ENCODE measurements around the gene POLE4.

Gene POLE4

DNA sequence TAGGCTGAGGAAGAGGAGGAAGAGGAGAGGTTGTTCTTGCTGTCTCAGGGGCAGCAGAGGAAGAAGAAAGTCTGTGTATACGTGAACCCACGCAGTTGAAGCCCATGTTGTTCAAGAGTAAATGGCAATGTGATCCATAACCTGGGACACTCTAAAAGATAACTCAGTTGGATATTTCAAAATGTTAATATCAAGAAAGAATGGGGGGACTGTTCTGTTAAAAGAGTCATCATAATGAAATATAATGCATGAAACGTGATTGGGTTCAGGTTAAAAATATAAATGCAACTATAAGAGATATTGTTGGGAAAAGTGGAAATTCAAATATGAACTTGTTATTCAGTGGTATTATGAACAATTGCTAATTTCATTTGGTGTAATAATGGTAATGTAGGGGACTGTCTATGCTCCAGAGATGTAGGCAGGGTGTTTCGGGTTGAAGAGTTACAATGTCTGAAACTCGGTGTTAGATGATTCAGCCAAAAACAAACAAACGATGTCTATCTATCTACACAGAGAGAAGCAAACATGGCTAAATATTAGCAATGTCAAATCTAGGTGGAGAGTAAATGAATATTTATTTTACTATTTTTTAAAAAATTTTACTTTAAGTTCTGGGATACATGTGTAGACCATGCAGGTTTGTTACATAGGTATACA, 21.1 kb upstream of the POLE4 start:
- Histone ChIP-seq H3K36me3 (ENCODE audit: insufficient read depth) (no peaks in the 10 kb centered on the region), H2AFZ (ENCODE audit: low read depth) (no peak overlapping the region), H4K20me1 (ENCODE audit: insufficient read depth) (no peaks in the 10 kb centered on the region), H3K27ac (no peak overlapping the region), H3K79me2 (ENCODE audit: insufficient read depth, low read depth) (no peaks in the 10 kb centered on the region), H3K4me3 (IDR thresholded peaks at IDR 0.05; ENCODE audit: insufficient read depth, low read depth, low read length) (no peak overlapping the region), H3K4me1 (ENCODE audit: low read depth, poor library complexity, severe bottlenecking) (peaks cover under 1% of the 10 kb centered on the region), H3K9ac (no peak overlapping the region), H3K4me2 (no peak overlapping the region), H3K27me3 (ENCODE audit: insufficient read depth, low read depth) (no peaks in the 10 kb centered on the region)
- TF ChIP-seq, protein P1, sequence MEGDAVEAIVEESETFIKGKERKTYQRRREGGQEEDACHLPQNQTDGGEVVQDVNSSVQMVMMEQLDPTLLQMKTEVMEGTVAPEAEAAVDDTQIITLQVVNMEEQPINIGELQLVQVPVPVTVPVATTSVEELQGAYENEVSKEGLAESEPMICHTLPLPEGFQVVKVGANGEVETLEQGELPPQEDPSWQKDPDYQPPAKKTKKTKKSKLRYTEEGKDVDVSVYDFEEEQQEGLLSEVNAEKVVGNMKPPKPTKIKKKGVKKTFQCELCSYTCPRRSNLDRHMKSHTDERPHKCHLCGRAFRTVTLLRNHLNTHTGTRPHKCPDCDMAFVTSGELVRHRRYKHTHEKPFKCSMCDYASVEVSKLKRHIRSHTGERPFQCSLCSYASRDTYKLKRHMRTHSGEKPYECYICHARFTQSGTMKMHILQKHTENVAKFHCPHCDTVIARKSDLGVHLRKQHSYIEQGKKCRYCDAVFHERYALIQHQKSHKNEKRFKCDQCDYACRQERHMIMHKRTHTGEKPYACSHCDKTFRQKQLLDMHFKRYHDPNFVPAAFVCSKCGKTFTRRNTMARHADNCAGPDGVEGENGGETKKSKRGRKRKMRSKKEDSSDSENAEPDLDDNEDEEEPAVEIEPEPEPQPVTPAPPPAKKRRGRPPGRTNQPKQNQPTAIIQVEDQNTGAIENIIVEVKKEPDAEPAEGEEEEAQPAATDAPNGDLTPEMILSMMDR (conservative IDR thresholded peaks at IDR 0.05; ENCODE audit: low read depth, low read length), result no peak

DNA sequence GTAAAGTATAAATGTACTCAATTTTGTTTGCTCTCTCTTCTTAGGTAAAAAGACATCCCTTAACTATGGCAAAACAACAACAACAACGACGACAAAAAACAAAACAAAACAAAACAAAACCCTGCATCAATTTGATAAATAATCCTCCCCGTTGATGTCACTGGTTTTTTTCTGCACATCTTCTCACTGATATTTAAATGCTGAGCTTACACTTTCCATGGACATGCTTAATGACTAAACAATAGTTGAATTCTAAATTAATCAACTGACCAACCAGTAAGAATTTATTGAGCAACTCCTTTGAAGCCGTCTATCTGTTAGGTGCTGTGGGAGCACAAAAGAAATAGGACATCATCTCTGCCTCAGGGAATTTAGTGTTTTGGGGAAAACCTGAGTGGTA, 20.2 kb upstream of the POLE4 start:
- TF ChIP-seq, protein P1 (conservative IDR thresholded peaks at IDR 0.05; ENCODE audit: low read depth, low read length), result no peak

DNA sequence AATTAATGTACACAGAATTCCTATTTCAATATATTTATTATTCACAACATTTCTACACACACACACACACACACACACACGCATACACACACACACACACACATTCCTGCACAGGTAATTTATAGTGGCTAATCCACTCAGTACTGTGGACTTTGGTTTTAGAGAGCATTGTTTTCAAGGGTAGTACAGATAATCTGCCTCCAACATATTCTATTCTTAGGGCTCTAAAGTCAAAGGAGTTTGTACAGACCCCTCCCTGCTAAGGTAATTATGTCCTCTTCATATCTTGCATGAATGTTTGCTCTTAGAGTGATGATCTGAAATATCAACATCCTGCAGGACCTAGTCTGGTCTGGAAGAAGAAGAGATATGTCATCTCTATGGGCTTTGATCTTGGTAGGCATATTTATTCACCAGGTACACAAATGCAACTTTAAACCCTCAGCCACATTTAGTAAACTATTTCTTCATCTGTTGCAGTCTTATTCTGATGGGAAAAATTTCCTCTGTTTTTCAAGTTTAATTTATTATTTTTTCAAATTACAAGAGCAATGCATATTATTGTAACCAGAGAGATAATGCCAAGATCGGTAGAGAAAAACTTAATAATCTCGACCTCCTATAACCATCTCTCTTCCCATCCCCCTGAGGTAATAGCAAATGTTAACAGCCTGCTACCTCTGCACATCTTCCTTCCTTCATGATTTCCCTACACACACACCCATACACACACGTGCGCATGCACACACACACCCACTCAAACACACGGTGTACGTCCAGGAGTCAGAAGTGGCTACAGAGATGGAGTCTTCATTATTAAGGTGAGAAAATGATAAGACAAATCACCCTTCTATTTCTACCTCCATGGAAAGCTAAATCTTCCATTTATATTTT, 18.3 kb upstream of the POLE4 start:
- Histone ChIP-seq H3K9ac (no peak overlapping the region), H3K4me1 (ENCODE audit: low read depth, poor library complexity, severe bottlenecking) (peaks cover 5% of the 10 kb centered on the region), H3K27ac (no peak overlapping the region), H3K4me3 (IDR thresholded peaks at IDR 0.05; ENCODE audit: insufficient read depth, low read depth, low read length) (no peak overlapping the region), H3K79me2 (ENCODE audit: insufficient read depth, low read depth) (no peaks in the 10 kb centered on the region), H3K36me3 (ENCODE audit: insufficient read depth) (no peaks in the 10 kb centered on the region), H3K27me3 (ENCODE audit: insufficient read depth, low read depth) (no peaks in the 10 kb centered on the region), H4K20me1 (ENCODE audit: insufficient read depth) (no peaks in the 10 kb centered on the region), H3K4me2 (no peak overlapping the region), H2AFZ (ENCODE audit: low read depth) (no peak overlapping the region)
- TF ChIP-seq, protein P1 (conservative IDR thresholded peaks at IDR 0.05; ENCODE audit: low read depth, low read length), result no peak

More for the DNA sequence above, 20.2 kb upstream of the POLE4 start:
- H3K4me1 ChIP-seq (ENCODE audit: low read depth, poor library complexity, severe bottlenecking), result no peaks in the 10 kb centered on the region
- H3K79me2 ChIP-seq (ENCODE audit: insufficient read depth, low read depth), result no peaks in the 10 kb centered on the region
- no peak overlapping the region for H3K9ac ChIP-seq
- no peaks in the 10 kb centered on the region for H3K36me3 ChIP-seq (ENCODE audit: insufficient read depth)
- no peaks in the 10 kb centered on the region for H4K20me1 ChIP-seq (ENCODE audit: insufficient read depth)
- H3K27ac ChIP-seq, result no peak overlapping the region
- no peak overlapping the region for H3K4me3 ChIP-seq (IDR thresholded peaks at IDR 0.05; ENCODE audit: insufficient read depth, low read depth, low read length)
- no peak overlapping the region for H2AFZ ChIP-seq (ENCODE audit: low read depth)
- H3K4me2 ChIP-seq, result no peak overlapping the region
- no peaks in the 10 kb centered on the region for H3K27me3 ChIP-seq (ENCODE audit: insufficient read depth, low read depth)

DNA sequence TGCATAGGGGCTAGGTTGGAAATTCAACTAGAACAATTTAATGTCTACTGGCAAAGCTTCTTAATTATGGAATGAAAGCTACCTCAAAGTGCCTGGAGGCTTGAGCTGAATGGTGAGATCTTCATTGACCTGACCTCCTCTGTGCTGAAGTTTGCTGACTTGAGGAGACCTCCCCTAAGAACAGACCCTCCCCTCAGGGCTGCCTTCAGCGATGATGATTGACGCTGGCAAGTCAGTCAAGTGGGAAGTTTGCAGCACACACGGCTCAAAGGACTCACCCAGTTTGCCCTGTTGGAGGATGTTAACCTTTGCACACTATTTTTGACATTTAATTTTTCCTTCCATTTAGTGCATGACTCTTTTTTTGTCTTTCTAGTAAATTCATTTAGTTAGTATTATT, 17.2 kb upstream of the POLE4 start:
- Histone ChIP-seq H3K4me2 (no peak overlapping the region), H3K27ac (no peak overlapping the region), H3K4me1 (ENCODE audit: low read depth, poor library complexity, severe bottlenecking) (peaks cover 11% of the 10 kb centered on the region), H3K79me2 (ENCODE audit: insufficient read depth, low read depth) (no peaks in the 10 kb centered on the region), H3K9ac (no peak overlapping the region), H2AFZ (ENCODE audit: low read depth) (no peak overlapping the region), H4K20me1 (ENCODE audit: insufficient read depth) (no peaks in the 10 kb centered on the region), H3K27me3 (ENCODE audit: insufficient read depth, low read depth) (no peaks in the 10 kb centered on the region), H3K4me3 (IDR thresholded peaks at IDR 0.05; ENCODE audit: insufficient read depth, low read depth, low read length) (no peak overlapping the region), H3K36me3 (ENCODE audit: insufficient read depth) (no peaks in the 10 kb centered on the region)
- TF ChIP-seq, protein P1 (conservative IDR thresholded peaks at IDR 0.05; ENCODE audit: low read depth, low read length), result no peak
